Measurements from ENCODE around the gene TSHZ2.

TSHZ2 gene

DNA sequence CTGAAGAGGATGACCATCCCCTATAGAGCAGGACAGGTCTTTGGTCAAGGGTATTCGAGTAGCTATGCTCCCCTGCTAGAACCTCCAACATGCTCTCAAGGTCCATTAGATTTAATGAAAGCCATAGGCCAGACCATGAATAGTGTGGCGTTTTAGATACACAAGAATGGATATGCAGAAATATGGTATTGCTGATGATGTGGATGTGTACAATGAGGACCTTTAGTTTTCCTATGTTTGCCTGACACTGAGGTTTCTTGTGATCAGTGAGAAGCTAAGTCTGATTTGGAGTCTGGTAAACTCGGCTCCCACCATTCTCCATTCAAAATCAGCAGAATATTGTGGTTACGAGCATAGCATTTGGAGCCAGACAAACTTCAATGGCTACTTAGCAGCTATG lies 125.6 kb downstream of the TSHZ2 start:
- no peaks in the 10 kb centered on the region for H3K27me3 Mint-ChIP-seq (ENCODE audit: low read depth)
- H3K4me3 Mint-ChIP-seq = no peak overlapping the region
- H3K27ac Mint-ChIP-seq = no peak overlapping the region
- peaks cover 3% of the 10 kb centered on the region for H3K9me3 Mint-ChIP-seq
- H3K4me1 Mint-ChIP-seq (ENCODE audit: low read depth) = peaks cover 2% of the 10 kb centered on the region
- H3K36me3 Mint-ChIP-seq (ENCODE audit: low read depth) = peaks cover 7% of the 10 kb centered on the region

- Mint-ChIP-seq H3K4me3 (no peak overlapping the region), H3K36me3 (ENCODE audit: low read depth) (peaks cover 6% of the 10 kb centered on the region), H3K9me3 (no peaks in the 10 kb centered on the region), H3K4me1 (ENCODE audit: low read depth) (peaks cover 2% of the 10 kb centered on the region), H3K27ac (no peak overlapping the region), H3K27me3 (ENCODE audit: low read depth) (no peaks in the 10 kb centered on the region)
These were observed 126.5 kb downstream of the TSHZ2 start for GRCh38 chr20:53098621-53099020.

DNA sequence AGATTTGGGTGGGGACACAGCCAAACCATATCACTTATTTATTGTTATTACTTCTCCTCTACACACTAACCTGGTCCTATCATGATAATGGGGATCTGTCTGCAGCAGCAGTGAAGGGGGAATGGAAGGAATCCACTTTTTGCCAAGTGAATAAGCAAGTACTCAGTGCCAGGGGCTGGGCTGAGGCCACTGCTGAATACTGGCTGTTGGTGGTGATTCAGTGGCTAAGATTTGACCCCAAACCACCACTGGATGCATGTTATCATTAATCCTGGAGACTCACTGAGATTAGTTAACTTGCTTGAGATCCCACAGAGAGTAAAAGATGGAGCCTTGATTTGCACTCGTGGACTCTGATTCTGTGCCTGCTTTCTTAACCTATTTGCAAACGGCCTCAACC lies 127.7 kb downstream of the TSHZ2 start:
- no peaks in the 10 kb centered on the region for H3K9me3 Mint-ChIP-seq
- H3K4me3 Mint-ChIP-seq = no peak overlapping the region
- H3K4me1 Mint-ChIP-seq (ENCODE audit: low read depth) = peaks cover 5% of the 10 kb centered on the region
- H3K27ac Mint-ChIP-seq = no peak overlapping the region
- H3K36me3 Mint-ChIP-seq (ENCODE audit: low read depth) = peaks cover 9% of the 10 kb centered on the region
- H3K27me3 Mint-ChIP-seq (ENCODE audit: low read depth) = no peaks in the 10 kb centered on the region

GRCh38 chr20:53100476-53100911 lies 128.3 kb downstream of the TSHZ2 start:
- Mint-ChIP-seq H3K27ac (no peak overlapping the region), H3K9me3 (no peaks in the 10 kb centered on the region), H3K4me3 (no peak overlapping the region), H3K36me3 (ENCODE audit: low read depth) (peaks cover 9% of the 10 kb centered on the region), H3K27me3 (ENCODE audit: low read depth) (no peaks in the 10 kb centered on the region), H3K4me1 (ENCODE audit: low read depth) (peaks cover 5% of the 10 kb centered on the region)

DNA sequence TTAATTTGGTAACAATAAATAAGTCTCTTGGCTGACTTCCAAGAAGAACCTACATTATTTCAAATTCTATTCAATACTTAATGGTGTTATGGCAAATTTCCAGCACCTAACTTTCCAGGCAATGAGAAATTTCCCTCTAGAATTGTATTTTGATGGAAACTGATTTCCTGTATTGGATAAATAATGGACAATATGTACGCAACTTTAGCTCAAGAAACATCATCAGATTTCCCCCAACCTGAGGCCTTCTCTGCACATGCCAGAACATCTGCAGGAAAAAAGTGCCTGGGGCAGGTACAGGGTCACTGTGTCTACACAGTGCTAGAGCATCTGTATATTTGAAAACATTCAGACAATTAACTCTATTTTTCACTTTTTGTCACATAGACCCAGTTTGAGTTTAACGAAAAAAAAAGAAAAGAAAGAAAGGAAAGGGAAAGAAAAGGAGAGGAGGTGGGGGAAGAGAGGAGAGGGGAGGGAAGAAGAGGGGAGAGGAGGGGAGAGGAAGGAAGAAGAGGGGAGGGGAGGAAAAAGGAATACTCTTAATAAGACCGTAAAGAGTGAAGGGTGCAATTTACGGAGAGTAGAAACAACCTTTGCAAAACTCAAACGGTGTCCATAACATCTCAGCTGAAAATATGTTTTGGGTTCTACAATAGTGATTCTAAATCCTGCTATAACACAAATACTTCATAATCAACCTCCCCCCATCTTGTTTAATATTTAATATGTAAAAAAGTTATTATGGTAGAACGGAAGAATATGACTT lies 130.0 kb downstream of the TSHZ2 start:
- Mint-ChIP-seq H3K4me3 (no peak overlapping the region), H3K27ac (no peak overlapping the region), H3K36me3 (ENCODE audit: low read depth) (peaks cover 12% of the 10 kb centered on the region), H3K4me1 (ENCODE audit: low read depth) (peaks cover 5% of the 10 kb centered on the region), H3K9me3 (no peaks in the 10 kb centered on the region), H3K27me3 (ENCODE audit: low read depth) (no peaks in the 10 kb centered on the region)

- Mint-ChIP-seq H3K27me3 (ENCODE audit: low read depth) (no peaks in the 10 kb centered on the region), H3K4me1 (ENCODE audit: low read depth) (peaks cover 5% of the 10 kb centered on the region), H3K9me3 (no peaks in the 10 kb centered on the region), H3K36me3 (ENCODE audit: low read depth) (peaks cover 15% of the 10 kb centered on the region), H3K4me3 (no peak overlapping the region), H3K27ac (no peak overlapping the region)
These were observed 131.0 kb downstream of the TSHZ2 start for GRCh38 chr20:53103124-53103523.

- Mint-ChIP-seq H3K4me1 (ENCODE audit: low read depth) (peaks cover 5% of the 10 kb centered on the region), H3K27ac (no peak overlapping the region), H3K4me3 (no peak overlapping the region), H3K9me3 (no peaks in the 10 kb centered on the region), H3K27me3 (ENCODE audit: low read depth) (no peaks in the 10 kb centered on the region), H3K36me3 (ENCODE audit: low read depth) (peaks cover 10% of the 10 kb centered on the region)
These were observed 132.7 kb downstream of the TSHZ2 start for GRCh38 chr20:53104884-53105283.

DNA sequence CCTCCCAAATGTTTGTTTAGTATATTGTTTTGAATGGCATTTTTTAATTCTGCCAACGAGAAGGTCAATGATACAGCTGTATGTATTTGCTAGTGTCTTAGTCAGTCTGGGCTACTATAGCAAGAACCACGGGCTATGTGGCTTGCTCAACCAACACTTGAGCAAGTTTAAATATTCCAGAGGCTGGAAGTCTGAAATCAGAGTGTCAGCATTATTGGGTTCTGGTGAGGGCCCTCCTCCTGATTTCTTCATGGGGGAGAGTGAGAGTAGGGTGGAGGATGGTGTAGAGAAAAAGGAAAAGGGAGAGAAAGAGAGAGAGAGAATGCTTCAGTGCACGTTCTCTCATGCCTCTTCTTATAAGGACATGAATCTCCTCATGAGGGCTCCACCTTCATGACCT lies 144.6 kb downstream of the TSHZ2 start:
- no peak overlapping the region for H3K27ac Mint-ChIP-seq
- no peak overlapping the region for H3K4me3 Mint-ChIP-seq
- no peaks in the 10 kb centered on the region for H3K9me3 Mint-ChIP-seq
- peaks cover 7% of the 10 kb centered on the region for H3K36me3 Mint-ChIP-seq (ENCODE audit: low read depth)
- no peaks in the 10 kb centered on the region for H3K27me3 Mint-ChIP-seq (ENCODE audit: low read depth)
- peaks cover 4% of the 10 kb centered on the region for H3K4me1 Mint-ChIP-seq (ENCODE audit: low read depth)

GRCh38 chr20:53122853-53123252 lies 150.7 kb downstream of the TSHZ2 start:
- H3K36me3 Mint-ChIP-seq (ENCODE audit: low read depth) = peaks cover 11% of the 10 kb centered on the region
- H3K27ac Mint-ChIP-seq = no peak overlapping the region
- H3K4me1 Mint-ChIP-seq (ENCODE audit: low read depth) = peaks cover 13% of the 10 kb centered on the region
- no peaks in the 10 kb centered on the region for H3K27me3 Mint-ChIP-seq (ENCODE audit: low read depth)
- no peaks in the 10 kb centered on the region for H3K9me3 Mint-ChIP-seq
- no peak overlapping the region for H3K4me3 Mint-ChIP-seq

GRCh38 chr20:53124075-53124551 lies 152.0 kb downstream of the TSHZ2 start:
- H3K4me1 Mint-ChIP-seq (ENCODE audit: low read depth) = peaks cover 15% of the 10 kb centered on the region
- no peaks in the 10 kb centered on the region for H3K9me3 Mint-ChIP-seq
- peaks cover 10% of the 10 kb centered on the region for H3K36me3 Mint-ChIP-seq (ENCODE audit: low read depth)
- H3K27ac Mint-ChIP-seq = no peak overlapping the region
- no peaks in the 10 kb centered on the region for H3K27me3 Mint-ChIP-seq (ENCODE audit: low read depth)
- H3K4me3 Mint-ChIP-seq = no peak overlapping the region

DNA sequence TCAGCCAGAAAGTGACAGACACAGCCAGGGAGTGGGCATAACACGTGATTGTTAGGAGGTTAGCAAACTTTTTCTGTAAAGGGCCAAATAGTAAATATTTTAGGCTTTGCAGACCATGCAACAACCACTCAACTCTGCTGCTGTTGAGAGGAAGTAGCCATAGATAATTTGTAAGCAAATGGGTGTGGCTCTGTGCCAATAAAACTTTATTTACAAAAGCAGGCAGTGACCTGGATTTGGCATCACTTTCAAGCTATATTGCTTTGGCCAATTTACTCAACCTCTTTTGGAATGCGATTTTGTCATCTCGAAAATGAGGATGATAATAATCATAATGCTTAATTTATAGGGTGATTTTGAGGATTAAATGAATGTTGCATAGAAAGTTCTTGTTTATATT lies 152.6 kb downstream of the TSHZ2 start:
- Mint-ChIP-seq H3K4me3 (no peak overlapping the region), H3K36me3 (ENCODE audit: low read depth) (peaks cover 10% of the 10 kb centered on the region), H3K27ac (no peak overlapping the region)

GRCh38 chr20:53126185-53126584 lies 154.0 kb downstream of the TSHZ2 start:
- H3K9me3 Mint-ChIP-seq = no peaks in the 10 kb centered on the region
- H3K4me1 Mint-ChIP-seq (ENCODE audit: low read depth) = peaks cover 15% of the 10 kb centered on the region
- H3K27me3 Mint-ChIP-seq (ENCODE audit: low read depth) = no peaks in the 10 kb centered on the region
- H3K36me3 Mint-ChIP-seq (ENCODE audit: low read depth) = peaks cover 10% of the 10 kb centered on the region
- H3K4me3 Mint-ChIP-seq = no peak overlapping the region
- H3K27ac Mint-ChIP-seq = no peak overlapping the region

More for the DNA sequence above, 152.6 kb downstream of the TSHZ2 start:
- Mint-ChIP-seq H3K4me1 (ENCODE audit: low read depth) (peaks cover 15% of the 10 kb centered on the region), H3K27me3 (ENCODE audit: low read depth) (no peaks in the 10 kb centered on the region), H3K9me3 (no peaks in the 10 kb centered on the region)

DNA sequence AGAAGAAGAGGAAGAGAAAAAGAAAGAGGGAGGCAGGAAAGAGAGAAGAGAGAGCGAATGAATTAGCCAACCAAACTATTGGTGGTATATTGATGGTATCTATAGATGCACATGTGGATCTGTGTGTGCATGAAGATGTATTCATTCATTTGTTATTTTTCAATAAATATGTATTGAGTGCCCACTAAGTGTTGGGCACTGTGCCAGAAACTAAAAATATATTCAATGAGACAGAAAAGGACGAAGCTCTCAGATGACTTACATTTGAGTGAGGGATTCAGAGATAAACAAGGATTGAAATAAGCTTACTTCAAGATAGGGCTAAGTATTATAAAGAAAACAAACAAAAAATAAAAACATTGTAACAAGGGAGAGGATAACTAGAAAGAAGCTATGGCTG lies 154.9 kb downstream of the TSHZ2 start:
- no peaks in the 10 kb centered on the region for H3K27me3 Mint-ChIP-seq (ENCODE audit: low read depth)
- H3K4me3 Mint-ChIP-seq = no peak overlapping the region
- H3K27ac Mint-ChIP-seq = no peak overlapping the region
- peaks cover 22% of the 10 kb centered on the region for H3K4me1 Mint-ChIP-seq (ENCODE audit: low read depth)
- H3K36me3 Mint-ChIP-seq (ENCODE audit: low read depth) = peaks cover 10% of the 10 kb centered on the region
- no peaks in the 10 kb centered on the region for H3K9me3 Mint-ChIP-seq

GRCh38 chr20:53128004-53128403 lies 155.8 kb downstream of the TSHZ2 start:
- Mint-ChIP-seq H3K9me3 (no peaks in the 10 kb centered on the region), H3K4me3 (no peak overlapping the region), H3K4me1 (ENCODE audit: low read depth) (peaks cover 27% of the 10 kb centered on the region), H3K27me3 (ENCODE audit: low read depth) (no peaks in the 10 kb centered on the region), H3K27ac (no peak overlapping the region), H3K36me3 (ENCODE audit: low read depth) (peaks cover 7% of the 10 kb centered on the region)

DNA sequence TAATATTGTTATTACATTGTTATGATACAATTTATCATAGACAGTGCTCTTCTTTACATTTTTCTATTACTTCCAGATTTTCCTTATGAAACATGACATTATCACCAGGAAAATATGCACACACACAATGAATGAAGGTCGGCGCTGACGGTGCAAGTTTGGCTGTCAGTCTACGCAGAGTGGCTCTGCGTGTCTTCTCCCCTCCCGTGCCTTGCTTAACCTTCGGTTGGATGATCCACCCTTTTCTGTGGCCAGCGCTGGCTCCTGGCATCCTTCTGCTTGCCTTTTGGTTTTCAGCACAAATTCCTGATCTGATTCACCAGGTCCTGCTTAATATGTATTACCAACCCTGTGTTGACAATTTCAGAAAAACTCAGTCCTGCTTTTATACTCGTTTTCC lies 157.4 kb downstream of the TSHZ2 start:
- Mint-ChIP-seq H3K4me1 (ENCODE audit: low read depth) (peaks cover 28% of the 10 kb centered on the region), H3K9me3 (no peaks in the 10 kb centered on the region), H3K27me3 (ENCODE audit: low read depth) (no peaks in the 10 kb centered on the region), H3K4me3 (no peak overlapping the region), H3K36me3 (ENCODE audit: low read depth) (peaks cover 2% of the 10 kb centered on the region), H3K27ac (no peak overlapping the region)
